WTC11 (cell line): ENCODE data around the gene NTRK3. TPM values are rescaled to one million over a fixed set of nuclear protein-coding genes. Genes with fewer than 3 reads are reported as not detected.

Experiments used
- ATAC-seq: fragments of 200-7000 bp; cut with Tn5 transposase; 2 replicates; pipeline ENCODE4 v1.10.0; 2021; ENCODE audit warnings: mild to moderate bottlenecking, moderate library complexity
- CTCF ChIA-PET: fragments of 300-600 bp; sonication (Branson Sonifier 250); formaldehyde crosslinking; loops from one replicate; lab custom pipeline; 2021; ENCODE audit warnings: antibody characterized with exemption; lab: Charles Lee
- POLR2A ChIA-PET: fragments of 350-600 bp; sonication (Branson Sonifier 250); formaldehyde crosslinking; loops from one replicate; lab custom pipeline; 2021; ENCODE audit warnings: antibody characterized with exemption; lab: Charles Lee
- DNase-seq: peaks from one replicate; pipeline ENCODE4 v3.0.0; 2021; ENCODE audit warnings: low spot score
- H3K27ac Mint-ChIP-seq: 2 replicates; pipeline ENCODE4 v1.8.0; 2021; ENCODE audit warnings: mixed read lengths
- H3K27me3 Mint-ChIP-seq: 2 replicates; pipeline ENCODE4 v1.8.0; 2021; ENCODE audit warnings: low read depth, mild to moderate bottlenecking, moderate library complexity, mixed read lengths
- H3K36me3 Mint-ChIP-seq: 2 replicates; pipeline ENCODE4 v1.8.0; 2021; ENCODE audit warnings: mixed read lengths
- H3K4me1 Mint-ChIP-seq: 2 replicates; pipeline ENCODE4 v1.8.0; 2022; ENCODE audit warnings: mixed read lengths
- H3K4me3 Mint-ChIP-seq: 2 replicates; pipeline ENCODE4 v1.8.0; 2021; ENCODE audit warnings: mild to moderate bottlenecking, moderate library complexity, mixed read lengths
- H3K9me3 Mint-ChIP-seq: 2 replicates; pipeline ENCODE4 v1.8.0; 2021; ENCODE audit warnings: mixed read lengths
- IRF2 ChIP-seq: sonication (generic); formaldehyde crosslinking; IDR thresholded peaks from 2 replicates; pipeline ENCODE4 v1.8.0; 2022; ENCODE audit warnings: low read depth, missing genetic modification reagents, borderline replicate concordance
- MXD4 ChIP-seq: fragments of 250-450 bp; sonication (Bioruptor Pico); IDR thresholded peaks from 2 replicates; pipeline ENCODE4 v1.8.0; 2021; ENCODE audit warnings: mild to moderate bottlenecking, moderate library complexity, borderline replicate concordance
- MYBL2 ChIP-seq: sonication (generic); formaldehyde crosslinking; IDR thresholded peaks from 2 replicates; pipeline ENCODE4 v1.8.1; 2023; ENCODE audit warnings: mild to moderate bottlenecking, moderate library complexity, missing genetic modification reagents
- NFATC4 ChIP-seq: fragments of 250-450 bp; sonication (Bioruptor Pico); IDR thresholded peaks from 2 replicates; pipeline ENCODE4 v1.9.0; 2021; ENCODE audit warnings: mild to moderate bottlenecking
- NFYB ChIP-seq: sonication (generic); formaldehyde crosslinking; conservative IDR thresholded peaks from 2 replicates; pipeline ENCODE4 v1.8.0; 2022; ENCODE audit warnings: low read depth, missing genetic modification reagents
- RORB ChIP-seq: fragments of 250-450 bp; sonication (Bioruptor Pico); IDR thresholded peaks from 2 replicates; pipeline ENCODE4 v1.9.0; 2021; ENCODE audit warnings: mild to moderate bottlenecking
- TP53 ChIP-seq: sonication (generic); formaldehyde crosslinking; IDR thresholded peaks from 2 replicates; pipeline ENCODE4 v1.8.1; 2023; ENCODE audit warnings: mild to moderate bottlenecking, missing genetic modification reagents
- ZNF121 ChIP-seq: sonication (generic); formaldehyde crosslinking; IDR thresholded peaks from 2 replicates; pipeline ENCODE4 v1.8.0; 2023; ENCODE audit warnings: missing genetic modification reagents
- ZNF138 ChIP-seq: sonication (generic); formaldehyde crosslinking; conservative IDR thresholded peaks from 2 replicates; pipeline ENCODE4 v1.8.1; 2022; ENCODE audit warnings: mild to moderate bottlenecking, moderate library complexity, missing genetic modification reagents
- ZNF219 ChIP-seq: sonication (generic); formaldehyde crosslinking; IDR thresholded peaks from 2 replicates; pipeline ENCODE4 v1.8.0; 2023; ENCODE audit warnings: missing genetic modification reagents, mild to moderate bottlenecking, borderline replicate concordance
- ZNF317 ChIP-seq: sonication (generic); formaldehyde crosslinking; IDR thresholded peaks from 2 replicates; pipeline ENCODE4 v1.8.1; 2023; ENCODE audit warnings: low read depth, mild to moderate bottlenecking, moderate library complexity, missing genetic modification reagents, borderline replicate concordance
- ZNF671 ChIP-seq: fragments of 250-450 bp; sonication (Bioruptor Pico); IDR thresholded peaks from 2 replicates; pipeline ENCODE4 v1.8.0; 2021; ENCODE audit warnings: mild to moderate bottlenecking
- total RNA-seq: library from RNA; stranded (reverse); gene quantifications from 3 replicates; pipeline ENCODE4 v1.2.3, GENCODE V29; 2021
- TF ChIP-seq, protein P1 (sequence below): sonication (generic); formaldehyde crosslinking; IDR thresholded peaks from 2 replicates; pipeline ENCODE4 v1.8.0; 2023; ENCODE audit warnings: missing genetic modification reagents, mild to moderate bottlenecking, borderline replicate concordance
- TF ChIP-seq, protein P2 (sequence below): sonication (generic); formaldehyde crosslinking; IDR thresholded peaks from 2 replicates; pipeline ENCODE4 v1.8.1; 2023; ENCODE audit warnings: mild to moderate bottlenecking, missing genetic modification reagents, moderate library complexity
- TF ChIP-seq, protein P3 (sequence below): sonication (generic); formaldehyde crosslinking; IDR thresholded peaks from 2 replicates; pipeline ENCODE4 v1.8.0; 2022; ENCODE audit warnings: mild to moderate bottlenecking, missing genetic modification reagents
- TF ChIP-seq, protein P4 (sequence below): sonication (generic); formaldehyde crosslinking; IDR thresholded peaks from 2 replicates; pipeline ENCODE4 v1.8.0; 2022; ENCODE audit warnings: mild to moderate bottlenecking, missing genetic modification reagents
- TF ChIP-seq, protein P5 (sequence below): sonication (generic); formaldehyde crosslinking; IDR thresholded peaks from 2 replicates; pipeline ENCODE4 v1.8.0; 2022; ENCODE audit warnings: mild to moderate bottlenecking, missing genetic modification reagents
- TF ChIP-seq, protein P6 (sequence below): sonication (generic); formaldehyde crosslinking; IDR thresholded peaks from 2 replicates; pipeline ENCODE4 v1.8.1; 2022; ENCODE audit warnings: mild to moderate bottlenecking, missing genetic modification reagents, moderate library complexity, borderline replicate concordance
- TF ChIP-seq, protein P7 (sequence below): sonication (generic); formaldehyde crosslinking; IDR thresholded peaks from 2 replicates; pipeline ENCODE4 v1.8.0; 2022; ENCODE audit warnings: missing genetic modification reagents
- TF ChIP-seq, protein P8 (sequence below): sonication (generic); formaldehyde crosslinking; IDR thresholded peaks from 2 replicates; pipeline ENCODE4 v1.8.1; 2022; ENCODE audit warnings: mild to moderate bottlenecking, moderate library complexity, missing genetic modification reagents

The NTRK3 gene
- total RNA-seq, 1 experiment from 2014 or later = 12.3 TPM

DNA sequence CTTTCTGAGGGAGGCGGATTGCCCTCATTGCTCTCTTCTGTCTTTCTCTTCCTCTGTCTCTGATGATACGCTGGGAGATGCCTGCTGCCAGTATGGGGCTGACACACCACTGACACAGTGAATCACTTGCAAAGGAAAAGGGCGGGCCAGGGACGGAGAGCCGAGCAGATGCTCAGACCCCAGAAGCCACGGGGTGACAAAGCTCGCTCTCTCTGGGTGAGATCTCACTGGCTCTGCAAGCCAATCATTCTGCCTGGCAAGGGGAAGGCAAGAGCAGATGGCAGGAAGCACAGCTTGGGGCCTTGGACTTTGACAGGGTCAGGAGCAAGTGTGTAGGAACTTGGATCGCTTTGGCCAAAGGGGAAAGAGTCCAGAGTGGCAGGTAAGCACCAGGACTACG, 198.7 kb downstream of the NTRK3 start (continued):
- TF ChIP-seq, protein P1, sequence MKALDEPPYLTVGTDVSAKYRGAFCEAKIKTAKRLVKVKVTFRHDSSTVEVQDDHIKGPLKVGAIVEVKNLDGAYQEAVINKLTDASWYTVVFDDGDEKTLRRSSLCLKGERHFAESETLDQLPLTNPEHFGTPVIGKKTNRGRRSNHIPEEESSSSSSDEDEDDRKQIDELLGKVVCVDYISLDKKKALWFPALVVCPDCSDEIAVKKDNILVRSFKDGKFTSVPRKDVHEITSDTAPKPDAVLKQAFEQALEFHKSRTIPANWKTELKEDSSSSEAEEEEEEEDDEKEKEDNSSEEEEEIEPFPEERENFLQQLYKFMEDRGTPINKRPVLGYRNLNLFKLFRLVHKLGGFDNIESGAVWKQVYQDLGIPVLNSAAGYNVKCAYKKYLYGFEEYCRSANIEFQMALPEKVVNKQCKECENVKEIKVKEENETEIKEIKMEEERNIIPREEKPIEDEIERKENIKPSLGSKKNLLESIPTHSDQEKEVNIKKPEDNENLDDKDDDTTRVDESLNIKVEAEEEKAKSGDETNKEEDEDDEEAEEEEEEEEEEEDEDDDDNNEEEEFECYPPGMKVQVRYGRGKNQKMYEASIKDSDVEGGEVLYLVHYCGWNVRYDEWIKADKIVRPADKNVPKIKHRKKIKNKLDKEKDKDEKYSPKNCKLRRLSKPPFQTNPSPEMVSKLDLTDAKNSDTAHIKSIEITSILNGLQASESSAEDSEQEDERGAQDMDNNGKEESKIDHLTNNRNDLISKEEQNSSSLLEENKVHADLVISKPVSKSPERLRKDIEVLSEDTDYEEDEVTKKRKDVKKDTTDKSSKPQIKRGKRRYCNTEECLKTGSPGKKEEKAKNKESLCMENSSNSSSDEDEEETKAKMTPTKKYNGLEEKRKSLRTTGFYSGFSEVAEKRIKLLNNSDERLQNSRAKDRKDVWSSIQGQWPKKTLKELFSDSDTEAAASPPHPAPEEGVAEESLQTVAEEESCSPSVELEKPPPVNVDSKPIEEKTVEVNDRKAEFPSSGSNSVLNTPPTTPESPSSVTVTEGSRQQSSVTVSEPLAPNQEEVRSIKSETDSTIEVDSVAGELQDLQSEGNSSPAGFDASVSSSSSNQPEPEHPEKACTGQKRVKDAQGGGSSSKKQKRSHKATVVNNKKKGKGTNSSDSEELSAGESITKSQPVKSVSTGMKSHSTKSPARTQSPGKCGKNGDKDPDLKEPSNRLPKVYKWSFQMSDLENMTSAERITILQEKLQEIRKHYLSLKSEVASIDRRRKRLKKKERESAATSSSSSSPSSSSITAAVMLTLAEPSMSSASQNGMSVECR (CRISPR knock-in tag) = no peak
- TF ChIP-seq ZNF121 = no peak
- TF ChIP-seq ZNF317 (CRISPR knock-in tag) = no peak
- no peak for TF ChIP-seq MYBL2 (CRISPR knock-in tag)
- TF ChIP-seq, protein P2, sequence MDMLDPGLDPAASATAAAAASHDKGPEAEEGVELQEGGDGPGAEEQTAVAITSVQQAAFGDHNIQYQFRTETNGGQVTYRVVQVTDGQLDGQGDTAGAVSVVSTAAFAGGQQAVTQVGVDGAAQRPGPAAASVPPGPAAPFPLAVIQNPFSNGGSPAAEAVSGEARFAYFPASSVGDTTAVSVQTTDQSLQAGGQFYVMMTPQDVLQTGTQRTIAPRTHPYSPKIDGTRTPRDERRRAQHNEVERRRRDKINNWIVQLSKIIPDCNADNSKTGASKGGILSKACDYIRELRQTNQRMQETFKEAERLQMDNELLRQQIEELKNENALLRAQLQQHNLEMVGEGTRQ (CRISPR knock-in tag) = no peak
- TF ChIP-seq NFYB (CRISPR knock-in tag) = no peak
- TF ChIP-seq ZNF671 (CRISPR knock-in tag) = no peak
- TF ChIP-seq, protein P3, sequence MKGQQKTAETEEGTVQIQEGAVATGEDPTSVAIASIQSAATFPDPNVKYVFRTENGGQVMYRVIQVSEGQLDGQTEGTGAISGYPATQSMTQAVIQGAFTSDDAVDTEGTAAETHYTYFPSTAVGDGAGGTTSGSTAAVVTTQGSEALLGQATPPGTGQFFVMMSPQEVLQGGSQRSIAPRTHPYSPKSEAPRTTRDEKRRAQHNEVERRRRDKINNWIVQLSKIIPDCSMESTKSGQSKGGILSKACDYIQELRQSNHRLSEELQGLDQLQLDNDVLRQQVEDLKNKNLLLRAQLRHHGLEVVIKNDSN = no peak
- TF ChIP-seq, protein P4, sequence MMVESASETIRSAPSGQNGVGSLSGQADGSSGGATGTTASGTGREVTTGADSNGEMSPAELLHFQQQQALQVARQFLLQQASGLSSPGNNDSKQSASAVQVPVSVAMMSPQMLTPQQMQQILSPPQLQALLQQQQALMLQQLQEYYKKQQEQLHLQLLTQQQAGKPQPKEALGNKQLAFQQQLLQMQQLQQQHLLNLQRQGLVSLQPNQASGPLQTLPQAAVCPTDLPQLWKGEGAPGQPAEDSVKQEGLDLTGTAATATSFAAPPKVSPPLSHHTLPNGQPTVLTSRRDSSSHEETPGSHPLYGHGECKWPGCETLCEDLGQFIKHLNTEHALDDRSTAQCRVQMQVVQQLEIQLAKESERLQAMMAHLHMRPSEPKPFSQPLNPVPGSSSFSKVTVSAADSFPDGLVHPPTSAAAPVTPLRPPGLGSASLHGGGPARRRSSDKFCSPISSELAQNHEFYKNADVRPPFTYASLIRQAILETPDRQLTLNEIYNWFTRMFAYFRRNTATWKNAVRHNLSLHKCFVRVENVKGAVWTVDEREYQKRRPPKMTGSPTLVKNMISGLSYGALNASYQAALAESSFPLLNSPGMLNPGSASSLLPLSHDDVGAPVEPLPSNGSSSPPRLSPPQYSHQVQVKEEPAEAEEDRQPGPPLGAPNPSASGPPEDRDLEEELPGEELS = no peak
- TF ChIP-seq, protein P5, sequence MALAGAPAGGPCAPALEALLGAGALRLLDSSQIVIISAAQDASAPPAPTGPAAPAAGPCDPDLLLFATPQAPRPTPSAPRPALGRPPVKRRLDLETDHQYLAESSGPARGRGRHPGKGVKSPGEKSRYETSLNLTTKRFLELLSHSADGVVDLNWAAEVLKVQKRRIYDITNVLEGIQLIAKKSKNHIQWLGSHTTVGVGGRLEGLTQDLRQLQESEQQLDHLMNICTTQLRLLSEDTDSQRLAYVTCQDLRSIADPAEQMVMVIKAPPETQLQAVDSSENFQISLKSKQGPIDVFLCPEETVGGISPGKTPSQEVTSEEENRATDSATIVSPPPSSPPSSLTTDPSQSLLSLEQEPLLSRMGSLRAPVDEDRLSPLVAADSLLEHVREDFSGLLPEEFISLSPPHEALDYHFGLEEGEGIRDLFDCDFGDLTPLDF = no peak

DNA sequence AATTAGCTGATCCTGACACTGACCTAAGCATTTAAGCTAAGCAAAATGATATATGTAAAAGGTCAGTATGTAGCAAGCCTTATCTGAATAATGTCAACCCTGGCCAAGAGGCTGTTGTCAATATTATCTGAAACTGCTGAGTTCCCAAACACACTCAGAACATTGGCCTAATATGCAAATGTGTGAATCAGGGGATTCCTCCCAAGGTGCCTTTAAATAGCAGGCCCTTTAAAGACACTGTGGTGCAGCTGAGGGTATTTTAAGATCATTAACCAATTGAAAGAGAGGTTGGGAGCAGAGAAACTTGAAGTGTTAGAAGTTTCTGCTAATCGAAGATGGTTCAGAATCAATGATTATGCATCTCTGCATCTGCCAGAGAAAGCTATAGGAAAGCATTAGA, 207.0 kb downstream of the NTRK3 start:
- Mint-ChIP-seq H3K4me3 (no peak overlapping the region), H3K4me1 (peaks cover 14% of the 10 kb centered on the region), H3K27ac (no peak overlapping the region), H3K9me3 (no peaks in the 10 kb centered on the region), H3K27me3 (no peaks in the 10 kb centered on the region), H3K36me3 (no peaks in the 10 kb centered on the region)
- TF ChIP-seq, protein P6, sequence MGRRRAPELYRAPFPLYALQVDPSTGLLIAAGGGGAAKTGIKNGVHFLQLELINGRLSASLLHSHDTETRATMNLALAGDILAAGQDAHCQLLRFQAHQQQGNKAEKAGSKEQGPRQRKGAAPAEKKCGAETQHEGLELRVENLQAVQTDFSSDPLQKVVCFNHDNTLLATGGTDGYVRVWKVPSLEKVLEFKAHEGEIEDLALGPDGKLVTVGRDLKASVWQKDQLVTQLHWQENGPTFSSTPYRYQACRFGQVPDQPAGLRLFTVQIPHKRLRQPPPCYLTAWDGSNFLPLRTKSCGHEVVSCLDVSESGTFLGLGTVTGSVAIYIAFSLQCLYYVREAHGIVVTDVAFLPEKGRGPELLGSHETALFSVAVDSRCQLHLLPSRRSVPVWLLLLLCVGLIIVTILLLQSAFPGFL (CRISPR knock-in tag) = no peak
- TF ChIP-seq, protein P7, sequence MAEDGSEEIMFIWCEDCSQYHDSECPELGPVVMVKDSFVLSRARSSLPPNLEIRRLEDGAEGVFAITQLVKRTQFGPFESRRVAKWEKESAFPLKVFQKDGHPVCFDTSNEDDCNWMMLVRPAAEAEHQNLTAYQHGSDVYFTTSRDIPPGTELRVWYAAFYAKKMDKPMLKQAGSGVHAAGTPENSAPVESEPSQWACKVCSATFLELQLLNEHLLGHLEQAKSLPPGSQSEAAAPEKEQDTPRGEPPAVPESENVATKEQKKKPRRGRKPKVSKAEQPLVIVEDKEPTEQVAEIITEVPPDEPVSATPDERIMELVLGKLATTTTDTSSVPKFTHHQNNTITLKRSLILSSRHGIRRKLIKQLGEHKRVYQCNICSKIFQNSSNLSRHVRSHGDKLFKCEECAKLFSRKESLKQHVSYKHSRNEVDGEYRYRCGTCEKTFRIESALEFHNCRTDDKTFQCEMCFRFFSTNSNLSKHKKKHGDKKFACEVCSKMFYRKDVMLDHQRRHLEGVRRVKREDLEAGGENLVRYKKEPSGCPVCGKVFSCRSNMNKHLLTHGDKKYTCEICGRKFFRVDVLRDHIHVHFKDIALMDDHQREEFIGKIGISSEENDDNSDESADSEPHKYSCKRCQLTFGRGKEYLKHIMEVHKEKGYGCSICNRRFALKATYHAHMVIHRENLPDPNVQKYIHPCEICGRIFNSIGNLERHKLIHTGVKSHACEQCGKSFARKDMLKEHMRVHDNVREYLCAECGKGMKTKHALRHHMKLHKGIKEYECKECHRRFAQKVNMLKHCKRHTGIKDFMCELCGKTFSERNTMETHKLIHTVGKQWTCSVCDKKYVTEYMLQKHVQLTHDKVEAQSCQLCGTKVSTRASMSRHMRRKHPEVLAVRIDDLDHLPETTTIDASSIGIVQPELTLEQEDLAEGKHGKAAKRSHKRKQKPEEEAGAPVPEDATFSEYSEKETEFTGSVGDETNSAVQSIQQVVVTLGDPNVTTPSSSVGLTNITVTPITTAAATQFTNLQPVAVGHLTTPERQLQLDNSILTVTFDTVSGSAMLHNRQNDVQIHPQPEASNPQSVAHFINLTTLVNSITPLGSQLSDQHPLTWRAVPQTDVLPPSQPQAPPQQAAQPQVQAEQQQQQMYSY = no peak
- TF ChIP-seq ZNF671 (CRISPR knock-in tag) (no peak), RORB (CRISPR knock-in tag) (no peak), ZNF138 (CRISPR knock-in tag) (no peak), MXD4 (CRISPR knock-in tag) (no peak), TP53 (CRISPR knock-in tag) (no peak), ZNF219 (CRISPR knock-in tag) (no peak), IRF2 (CRISPR knock-in tag) (no peak), NFATC4 (CRISPR knock-in tag) (no peak)
- TF ChIP-seq, protein P8, sequence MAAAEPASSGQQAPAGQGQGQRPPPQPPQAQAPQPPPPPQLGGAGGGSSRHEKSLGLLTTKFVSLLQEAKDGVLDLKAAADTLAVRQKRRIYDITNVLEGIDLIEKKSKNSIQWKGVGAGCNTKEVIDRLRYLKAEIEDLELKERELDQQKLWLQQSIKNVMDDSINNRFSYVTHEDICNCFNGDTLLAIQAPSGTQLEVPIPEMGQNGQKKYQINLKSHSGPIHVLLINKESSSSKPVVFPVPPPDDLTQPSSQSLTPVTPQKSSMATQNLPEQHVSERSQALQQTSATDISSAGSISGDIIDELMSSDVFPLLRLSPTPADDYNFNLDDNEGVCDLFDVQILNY (CRISPR knock-in tag) = no peak
- TF ChIP-seq, protein P3 = no peak
- CTCF ChIA-PET = interaction anchor here (2.2 kb wide), 1 partner anchor 21 kb away, joined by 8 read pairs; no protein-coding TSS in a partner anchor
- no peak for DNase-seq
- POLR2A ChIA-PET = no interaction called here
- ATAC-seq = 0 out of 2 replicates have a peak, but pooled peaks have one; percentile 20
